CD4-positive, alpha-beta memory T cell (primary cell): Measurements from ENCODE around the gene TMEM254. TPM values are rescaled to one million over a fixed set of nuclear protein-coding genes. Genes with fewer than 3 reads are reported as not detected.

Source experiments
- CTCF ChIA-PET: fragments of 350-600 bp; sonication (Branson Sonifier 250); formaldehyde crosslinking; loops from one replicate; lab custom pipeline; 2021; ENCODE audit warnings: inconsistent platforms; ENCODE audit not compliant: partially characterized antibody; lab: Charles Lee
- POLR2A ChIA-PET: fragments of 350-600 bp; sonication (Branson Sonifier 250); formaldehyde crosslinking; loops from one replicate; lab custom pipeline; 2021; ENCODE audit not compliant: partially characterized antibody; lab: Charles Lee
- DNase-seq, 5 donors: peaks; one replicate each; pipeline versions ENCODE4 v3.0.0 to v3.0.0-alpha.2; 2020 to 2022; ENCODE audit warnings: mixed read lengths in 1 of 5
- H3K27ac ChIP-seq: one replicate; pipeline ENCODE4 v1.7.0; 2013; ENCODE audit warnings: low read depth, low read length
- H3K27me3 ChIP-seq: 2 replicates; pipeline ENCODE4 v1.7.0; 2013; ENCODE audit warnings: mild to moderate bottlenecking, low read length, moderate library complexity; ENCODE audit not compliant: insufficient read depth
- H3K36me3 ChIP-seq: 2 replicates; pipeline ENCODE4 v1.7.0; 2013; ENCODE audit warnings: mild to moderate bottlenecking, low read length, moderate library complexity; ENCODE audit not compliant: insufficient read depth
- H3K4me1 ChIP-seq: 2 replicates; pipeline ENCODE4 v1.7.0; 2013; ENCODE audit warnings: mild to moderate bottlenecking, low read length, moderate library complexity; ENCODE audit not compliant: insufficient read depth
- H3K4me3 ChIP-seq, 2 donors: one replicate each; pipeline ENCODE4 v1.7.0; 2013; ENCODE audit warnings: low read length in 2 of 2, mild to moderate bottlenecking in 1 of 2
- H3K9me3 ChIP-seq, 2 donors: one replicate each; pipeline ENCODE4 v1.7.0; 2013; ENCODE audit warnings: low read length in 2 of 2, control low read depth in 1 of 2; ENCODE audit not compliant: control insufficient read depth in 1 of 2
- H3K27ac Mint-ChIP-seq, 7 donors: one replicate each; pipeline ENCODE4 v1.8.0; 2020 to 2021; ENCODE audit warnings: mixed read lengths in 7 of 7, mild to moderate bottlenecking in 6 of 7, inconsistent platforms in 3 of 7, moderate library complexity in 3 of 7
- H3K27me3 Mint-ChIP-seq, 2 donors: one replicate each; pipeline ENCODE4 v1.8.0; 2020 to 2021; ENCODE audit warnings: mixed read lengths in 2 of 2
- H3K36me3 Mint-ChIP-seq, 2 donors: one replicate each; pipeline ENCODE4 v1.8.0; 2020 to 2021; ENCODE audit warnings: mixed read lengths in 2 of 2, inconsistent platforms in 1 of 2, mild to moderate bottlenecking in 1 of 2
- H3K4me1 Mint-ChIP-seq, 4 donors: one replicate each; pipeline ENCODE4 v1.8.0; 2020 to 2021; ENCODE audit warnings: mixed read lengths in 4 of 4, mild to moderate bottlenecking in 1 of 4
- H3K4me3 Mint-ChIP-seq, 8 donors: one replicate each; pipeline ENCODE4 v1.8.0; 2020 to 2021; ENCODE audit warnings: mixed read lengths in 8 of 8, mild to moderate bottlenecking in 7 of 8, moderate library complexity in 6 of 8, inconsistent platforms in 3 of 8
- H3K9me3 Mint-ChIP-seq, 8 donors: one replicate each; pipeline ENCODE4 v1.8.0; 2020 to 2021; ENCODE audit warnings: mixed read lengths in 8 of 8, mild to moderate bottlenecking in 5 of 8, inconsistent platforms in 3 of 8, moderate library complexity in 1 of 8
- intact Hi-C: fragments of 100-400 bp; cut with micrococcal nuclease; formaldehyde crosslinking; loops from one replicate; pipeline ENCODE4 v1.15.1; 2023
- polyA plus RNA-seq, 2 donors: library from polyadenylated mRNA; unstranded; fragments of 300-500 nt; fragmentation: Illumina TruSeq; gene quantifications; one replicate each; pipeline ENCODE4 v1.2.3, GENCODE V29; 2021
- total RNA-seq, 2 experiments: library from RNA; stranded (reverse); gene quantifications; one replicate each; pipeline ENCODE4 v1.2.3, GENCODE V29; 2021

TMEM254 gene
- total and polyA plus RNA-seq, 4 experiments from 2014 or later, result 14.2 to 49.4 (median 26.1) TPM

DNA sequence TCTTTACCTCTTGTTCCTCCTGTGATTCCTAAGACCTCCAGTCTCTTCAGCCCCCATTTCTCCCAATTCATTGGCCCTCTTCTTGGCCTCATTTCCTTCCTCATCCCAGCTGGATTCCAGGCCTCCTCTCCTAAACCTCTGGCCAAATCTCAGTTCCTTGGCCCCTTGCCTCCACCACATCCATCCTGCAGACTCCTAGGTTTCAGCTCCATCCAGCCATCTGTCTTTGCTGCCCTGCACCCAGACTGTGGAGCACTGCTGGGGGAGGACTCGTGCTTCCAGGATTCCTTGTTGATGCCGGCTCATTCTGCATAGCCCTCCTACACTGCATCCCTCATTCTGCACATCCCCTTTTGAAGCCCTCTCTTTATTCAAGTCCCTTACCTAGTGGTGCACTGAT, 60.8 kb downstream of the TMEM254 start:
- H3K36me3 Mint-ChIP-seq, result no peaks in the 10 kb centered on the region

DNA sequence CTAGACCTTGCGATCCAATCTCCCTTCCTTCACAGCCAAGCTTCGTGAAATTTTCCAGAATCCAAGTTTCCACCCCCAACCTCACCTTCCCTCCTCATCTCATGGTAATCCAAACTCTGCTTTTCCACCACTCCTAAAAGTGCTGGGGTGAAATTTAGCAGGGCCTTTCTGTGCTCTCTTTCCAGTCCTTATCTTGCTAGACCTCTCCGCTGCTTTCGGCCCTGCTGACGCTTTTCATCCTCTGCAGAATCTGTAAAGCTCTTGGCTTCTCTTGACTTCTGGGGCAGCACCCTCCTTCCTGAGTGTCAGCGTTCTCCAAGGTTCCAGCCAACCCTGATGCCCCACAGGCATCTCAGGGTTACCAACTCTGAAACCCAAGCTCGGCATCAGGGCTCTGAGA, 61.8 kb downstream of the TMEM254 start:
- peaks cover 0 to 4% (median 0%) of the 10 kb centered on the region in 8 donors for H3K9me3 Mint-ChIP-seq
- Histone ChIP-seq H3K4me1 (peaks cover 17% of the 10 kb centered on the region), H3K27me3 (no peaks in the 10 kb centered on the region), H3K36me3 (no peaks in the 10 kb centered on the region), H3K27ac (no peak overlapping the region), H3K4me3 (no peak overlapping the region), H3K9me3 (no peaks in the 10 kb centered on the region)
- H3K27me3 Mint-ChIP-seq, result peaks cover 13 to 16% of the 10 kb centered on the region in 2 donors
- intact Hi-C loops, result loop anchor here (5.0 kb wide), 1 partner anchor 768 kb away; no protein-coding TSS in a partner anchor
- H3K27ac Mint-ChIP-seq, result peak overlapping the region in 1 of 7 donors; percentile 42
- POLR2A ChIA-PET, result no interaction called here
- DNase-seq, result no peak
- peaks cover 12 to 18% (median 14%) of the 10 kb centered on the region in 4 donors for H3K4me1 Mint-ChIP-seq
- H3K36me3 Mint-ChIP-seq, result no peaks in the 10 kb centered on the region
- no peak overlapping the region for H3K4me3 Mint-ChIP-seq
- CTCF ChIA-PET, result interaction anchor here (6.8 kb wide), 1 partner anchor 81 kb away, joined by 142 read pairs; no protein-coding TSS in a partner anchor

More for the DNA sequence above, 60.8 kb downstream of the TMEM254 start:
- H3K27me3 Mint-ChIP-seq, result peaks cover 16 to 18% of the 10 kb centered on the region in 2 donors
- no peak overlapping the region for H3K27ac Mint-ChIP-seq
- H3K27me3 ChIP-seq, result no peaks in the 10 kb centered on the region
- H3K9me3 ChIP-seq, result no peaks in the 10 kb centered on the region
- H3K9me3 Mint-ChIP-seq, result peaks cover 0 to 4% (median 0%) of the 10 kb centered on the region in 8 donors
- peaks cover 5 to 9% (median 6%) of the 10 kb centered on the region in 4 donors for H3K4me1 Mint-ChIP-seq
- intact Hi-C loops, result no loop called here
- no peak overlapping the region for H3K4me3 ChIP-seq
- no peak overlapping the region for H3K4me3 Mint-ChIP-seq
- CTCF ChIA-PET, result interaction anchor here (6.8 kb wide), 1 partner anchor 82 kb away, joined by 142 read pairs; no protein-coding TSS in a partner anchor
- no peak overlapping the region for H3K27ac ChIP-seq
- DNase-seq, result no peak
- no peaks in the 10 kb centered on the region for H3K36me3 ChIP-seq
- H3K4me1 ChIP-seq, result peaks cover 8% of the 10 kb centered on the region
- POLR2A ChIA-PET, result no interaction called here

DNA sequence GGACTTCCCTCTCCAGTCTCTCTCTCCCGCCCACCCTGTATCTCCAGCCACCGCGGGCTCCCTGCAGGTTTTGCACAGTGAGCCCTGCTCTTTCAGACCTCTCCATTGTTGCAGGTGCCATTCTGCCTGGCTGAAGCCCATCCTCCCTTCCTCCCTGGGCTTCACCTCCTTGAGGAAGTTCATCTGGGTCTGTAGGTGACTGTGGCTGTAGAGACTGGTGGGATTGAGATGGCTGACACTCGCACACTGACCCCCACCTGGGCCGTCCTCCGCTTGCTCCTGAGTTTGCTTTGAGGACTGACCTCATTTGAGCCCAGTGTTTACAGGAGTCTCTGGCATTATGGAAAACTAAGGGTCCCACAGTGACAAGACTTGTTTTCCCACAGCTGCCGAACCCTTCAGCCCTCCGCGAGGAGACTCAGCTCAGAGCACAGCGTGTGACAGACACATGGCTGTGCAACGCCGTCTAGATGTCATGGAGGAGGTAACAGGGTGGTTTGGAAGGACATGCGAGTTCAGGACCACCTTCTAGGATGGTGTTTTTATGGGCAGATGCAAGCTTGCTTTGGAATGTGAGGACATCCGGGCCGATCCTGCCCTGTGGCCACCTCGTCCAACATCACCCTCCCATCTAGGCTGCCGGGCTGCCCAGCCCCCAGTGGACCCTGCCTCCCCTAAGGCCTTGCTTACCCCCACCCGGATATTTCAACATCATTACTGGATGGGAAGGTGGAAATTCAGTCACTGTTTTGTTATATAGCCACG, 63.4 kb downstream of the TMEM254 start:
- ChIA-PET POLR2A (interaction anchor here (5.9 kb wide), 1 partner anchor 46 kb away, joined by 42 read pairs; no protein-coding TSS in a partner anchor), CTCF (interaction anchor here (2.2 to 6.8 kb wide), 2 partner anchors 34 to 79 kb away, joined by 5 to 142 read pairs; no protein-coding TSS in a partner anchor)
- H3K27me3 ChIP-seq, result no peaks in the 10 kb centered on the region
- no peak overlapping the region for H3K4me3 Mint-ChIP-seq
- peaks cover 13 to 16% of the 10 kb centered on the region in 2 donors for H3K27me3 Mint-ChIP-seq
- H3K27ac ChIP-seq, result no peak overlapping the region
- H3K27ac Mint-ChIP-seq, result peak overlapping the region in 2 of 7 donors; percentile 52 to 72
- H3K9me3 ChIP-seq, result no peaks in the 10 kb centered on the region
- H3K4me1 Mint-ChIP-seq, result peaks cover 15 to 24% (median 19%) of the 10 kb centered on the region in 4 donors
- H3K9me3 Mint-ChIP-seq, result peaks cover 0 to 4% (median 0%) of the 10 kb centered on the region in 8 donors
- intact Hi-C loops, result loop anchor here (5.0 kb wide), 1 partner anchor 770 kb away; no protein-coding TSS in a partner anchor
- peaks cover 17% of the 10 kb centered on the region for H3K4me1 ChIP-seq
- no peaks in the 10 kb centered on the region for H3K36me3 Mint-ChIP-seq
- DNase-seq, result no peak
- no peak overlapping the region for H3K4me3 ChIP-seq
- H3K36me3 ChIP-seq, result no peaks in the 10 kb centered on the region

Other genes with a start within 250 kb of the TMEM254 start
- not detected for gene SFTPD, start 129.6 kb upstream of the TMEM254 start, total RNA-seq
- gene SFTPD, start 129.6 kb upstream of the TMEM254 start, polyA plus RNA-seq, result not detected
- not detected for gene PLAC9, start 54.1 kb downstream of the TMEM254 start, total RNA-seq
- gene PLAC9, start 54.1 kb downstream of the TMEM254 start, polyA plus RNA-seq, result under 1 TPM in 1 of 2 donors, not detected in 1; 0.81 TPM
- gene ANXA11, start 126.9 kb downstream of the TMEM254 start, total RNA-seq, result 100 to 1,000 TPM; 202 to 211 TPM
- 100 to 1,000 TPM; 173 to 342 TPM for gene ANXA11, start 126.9 kb downstream of the TMEM254 start, polyA plus RNA-seq
- gene MAT1A, start 211.0 kb downstream of the TMEM254 start, total RNA-seq, result not detected
- not detected for gene MAT1A, start 211.0 kb downstream of the TMEM254 start, polyA plus RNA-seq